ENCODE data around the gene CR1L. TPM values are rescaled to one million over a fixed set of nuclear protein-coding genes. Genes with fewer than 3 reads are reported as not detected.

Gene CR1L
- total RNA-seq, 1 donor from 2014 or later: not detected

GRCh38 chr1:207649210-207649753, 4.3 kb downstream of the CR1L start:
- H3K4me1 Mint-ChIP-seq (ENCODE audit: unreplicated experiment): no peaks in the 10 kb centered on the region
- no peaks in the 10 kb centered on the region for H3K36me3 Mint-ChIP-seq
- H3K9me3 Mint-ChIP-seq: no peaks in the 10 kb centered on the region
- no peak for TF ChIP-seq CTCF (conservative IDR thresholded peaks at IDR 0.05)
- H3K27me3 Mint-ChIP-seq: peaks cover 10% of the 10 kb centered on the region
- DNase-seq (ENCODE audit: extremely low spot score, unreplicated experiment): no peak
- H3K4me3 Mint-ChIP-seq: no peak overlapping the region
- H3K27ac Mint-ChIP-seq: no peak overlapping the region

DNA sequence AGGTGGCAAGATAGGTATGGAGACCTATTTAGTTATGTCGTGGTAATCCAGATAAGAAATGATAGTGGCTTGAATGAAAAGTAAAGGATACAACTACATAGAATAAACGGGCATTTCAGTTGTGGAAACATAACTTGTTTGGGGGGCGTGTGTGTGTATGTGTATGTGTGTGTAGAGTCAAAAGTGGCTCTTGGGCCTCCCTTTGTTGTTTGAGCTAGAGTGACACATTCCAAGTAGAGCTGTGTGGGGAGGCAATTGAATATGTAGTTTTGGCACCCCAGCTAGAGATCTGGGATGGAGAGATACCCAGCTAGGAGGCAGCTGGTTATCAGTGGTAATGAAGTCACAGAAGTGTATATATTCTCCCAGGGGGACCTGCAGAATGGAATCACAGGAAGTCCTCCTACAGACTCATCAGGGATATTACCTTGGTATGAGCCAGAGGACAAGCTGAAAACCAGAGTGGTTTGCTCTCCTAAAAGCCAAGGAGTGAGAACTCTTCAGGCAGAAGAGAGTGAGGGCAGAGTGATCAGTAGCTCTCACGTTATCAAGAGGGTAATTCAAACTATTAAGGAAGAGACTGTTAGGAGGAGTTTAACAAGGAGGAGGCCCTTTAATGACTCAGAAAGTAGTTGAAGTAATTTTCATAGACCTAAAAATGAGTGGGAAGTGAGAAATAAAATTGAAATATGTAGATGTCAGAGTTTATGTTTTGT, 5.1 kb downstream of the CR1L start:
- Mint-ChIP-seq H3K36me3 (no peaks in the 10 kb centered on the region), H3K4me1 (ENCODE audit: unreplicated experiment) (no peaks in the 10 kb centered on the region), H3K9me3 (no peaks in the 10 kb centered on the region), H3K4me3 (no peak overlapping the region), H3K27me3 (peaks cover 10% of the 10 kb centered on the region), H3K27ac (no peak overlapping the region)
- no peak for TF ChIP-seq CTCF (conservative IDR thresholded peaks at IDR 0.05)
- no peak for DNase-seq (ENCODE audit: extremely low spot score, unreplicated experiment)

GRCh38 chr1:207651583-207651982, 6.7 kb downstream of the CR1L start:
- H3K4me3 Mint-ChIP-seq: no peak overlapping the region
- no peaks in the 10 kb centered on the region for H3K4me1 Mint-ChIP-seq (ENCODE audit: unreplicated experiment)
- no peak for TF ChIP-seq CTCF (conservative IDR thresholded peaks at IDR 0.05)
- H3K36me3 Mint-ChIP-seq: no peaks in the 10 kb centered on the region
- no peak for DNase-seq (ENCODE audit: extremely low spot score, unreplicated experiment)
- no peak overlapping the region for H3K27ac Mint-ChIP-seq
- no peaks in the 10 kb centered on the region for H3K9me3 Mint-ChIP-seq
- H3K27me3 Mint-ChIP-seq: peaks cover 10% of the 10 kb centered on the region

GRCh38 chr1:207654320-207654719, 9.4 kb downstream of the CR1L start:
- Mint-ChIP-seq H3K4me3 (no peak overlapping the region), H3K4me1 (ENCODE audit: unreplicated experiment) (no peaks in the 10 kb centered on the region), H3K36me3 (no peaks in the 10 kb centered on the region), H3K27ac (no peak overlapping the region), H3K9me3 (no peaks in the 10 kb centered on the region), H3K27me3 (peaks cover 4% of the 10 kb centered on the region)
- peak; percentile 46 for TF ChIP-seq CTCF (conservative IDR thresholded peaks at IDR 0.05)
- no peak for DNase-seq (ENCODE audit: extremely low spot score, unreplicated experiment)

GRCh38 chr1:207658408-207658807, 13.5 kb downstream of the CR1L start:
- TF ChIP-seq CTCF (conservative IDR thresholded peaks at IDR 0.05): no peak
- H3K36me3 Mint-ChIP-seq: no peaks in the 10 kb centered on the region
- no peaks in the 10 kb centered on the region for H3K9me3 Mint-ChIP-seq
- H3K4me1 Mint-ChIP-seq (ENCODE audit: unreplicated experiment): no peaks in the 10 kb centered on the region
- no peak overlapping the region for H3K27ac Mint-ChIP-seq
- no peak for DNase-seq (ENCODE audit: extremely low spot score, unreplicated experiment)
- no peak overlapping the region for H3K4me3 Mint-ChIP-seq
- no peaks in the 10 kb centered on the region for H3K27me3 Mint-ChIP-seq

Data from type B pancreatic cell (in vitro differentiated cells).